Measurements from ENCODE around the gene EXOC1L.

The EXOC1L gene, protein sequence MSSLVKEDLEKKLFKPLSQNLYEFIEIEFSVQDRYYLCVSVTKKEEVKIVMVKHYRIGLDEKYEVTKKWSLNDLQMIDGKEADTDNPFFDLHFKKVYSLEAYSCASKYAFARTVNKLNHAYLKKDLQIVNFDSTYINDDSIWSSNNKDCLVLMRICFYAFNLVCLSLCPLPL

DNA sequence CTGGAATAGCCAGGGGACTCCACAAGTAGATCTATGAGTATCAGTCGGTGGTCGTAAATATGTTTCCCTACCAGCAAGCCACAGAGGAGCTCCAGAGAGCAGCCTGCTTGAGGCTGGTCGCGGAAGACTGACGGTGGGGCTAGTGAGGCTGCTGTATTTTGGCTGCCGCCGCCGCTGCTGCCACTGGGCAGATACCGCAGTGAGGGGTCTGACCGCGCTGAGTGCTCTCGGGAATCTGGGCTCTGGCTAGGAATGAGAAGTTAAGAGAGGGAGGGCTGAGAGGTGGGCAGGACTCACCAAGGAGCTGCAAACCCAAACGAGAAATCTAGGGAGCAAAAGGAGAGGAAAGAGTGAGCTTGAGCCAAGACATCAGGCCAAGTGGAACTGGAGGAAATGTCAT lies at the start of gene EXOC1L:
Gene EXOC1L, plus strand, starts transcription at position 157 of the 400 bp plus-strand sequence. Its CDS starts 237 bp downstream, at position 394.
- DNase-seq, result peak; percentile 52

- no peak for DNase-seq
Measured at GRCh38 chr4:55770662-55771061, 48.9 kb upstream of the EXOC1L start.

DNA sequence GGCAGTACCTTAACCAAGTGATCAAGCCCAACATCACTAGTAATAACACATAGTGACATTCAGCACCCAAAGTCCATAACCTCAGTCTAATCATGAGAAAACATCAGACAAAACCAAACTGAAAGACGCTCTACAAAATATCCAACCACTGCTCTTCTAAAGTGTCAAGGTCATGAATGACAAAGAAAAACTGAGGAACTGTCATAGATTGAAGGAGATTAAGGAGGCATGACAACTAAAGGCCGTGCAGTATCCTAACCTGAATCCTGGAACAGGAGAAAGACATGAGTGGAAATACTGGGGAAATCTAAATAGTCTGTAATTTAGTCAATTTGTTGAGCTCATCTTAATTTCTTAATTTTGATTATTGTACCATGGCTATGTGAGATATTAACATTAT lies 38.2 kb upstream of the EXOC1L start:
- no peak for DNase-seq

GRCh38 chr4:55781812-55782211 lies 37.8 kb upstream of the EXOC1L start:
- DNase-seq, result no peak

- DNase-seq, result no peak
Measured at GRCh38 chr4:55783584-55783983, 36.0 kb upstream of the EXOC1L start.

GRCh38 chr4:55784747-55785146 lies 34.8 kb upstream of the EXOC1L start:
- no peak for DNase-seq

- no peak for DNase-seq
Measured at GRCh38 chr4:55791666-55792065, 27.9 kb upstream of the EXOC1L start.

GRCh38 chr4:55793479-55793878 lies 26.1 kb upstream of the EXOC1L start:
- DNase-seq, result no peak

- no peak for DNase-seq
Measured at GRCh38 chr4:55794053-55794452, 25.5 kb upstream of the EXOC1L start.

DNA sequence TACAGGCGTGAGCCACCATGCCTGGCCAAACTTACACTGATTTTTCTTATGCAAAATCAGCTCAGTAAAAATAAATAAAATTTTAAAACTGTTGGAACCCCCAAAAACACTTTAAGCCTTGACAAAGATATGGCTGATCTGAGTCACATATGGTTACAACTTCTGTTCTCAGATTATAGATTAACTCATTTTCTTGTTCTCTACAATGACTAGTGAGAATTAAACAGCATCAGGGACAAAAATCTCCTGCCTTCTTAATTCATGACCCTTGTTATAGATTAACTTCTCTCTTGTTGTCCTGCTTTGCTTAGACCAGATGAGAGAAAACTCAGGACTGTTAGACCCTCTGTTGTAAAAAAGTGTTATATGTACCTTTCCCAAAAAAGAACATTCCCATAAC lies 24.2 kb upstream of the EXOC1L start:
- no peak for DNase-seq

DNA sequence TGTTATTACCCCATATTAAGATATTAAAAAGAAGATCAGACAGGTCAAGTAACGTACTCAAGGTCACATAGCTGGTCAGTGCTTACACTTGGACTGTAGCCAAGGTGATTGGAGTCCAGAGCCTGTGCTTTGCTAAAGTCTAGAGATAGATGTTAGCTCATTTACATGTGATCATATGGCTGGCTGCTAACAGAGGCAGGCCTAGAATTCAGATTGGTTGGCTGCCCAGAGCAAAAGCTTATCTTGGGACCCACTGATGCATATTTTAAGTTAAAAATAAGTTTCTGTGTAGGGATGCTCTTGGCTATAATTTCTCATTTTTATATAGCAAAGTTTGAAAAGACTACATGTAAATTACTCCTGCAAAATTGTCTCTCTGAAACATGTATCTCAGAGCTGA lies 18.1 kb upstream of the EXOC1L start:
- no peak for DNase-seq

DNA sequence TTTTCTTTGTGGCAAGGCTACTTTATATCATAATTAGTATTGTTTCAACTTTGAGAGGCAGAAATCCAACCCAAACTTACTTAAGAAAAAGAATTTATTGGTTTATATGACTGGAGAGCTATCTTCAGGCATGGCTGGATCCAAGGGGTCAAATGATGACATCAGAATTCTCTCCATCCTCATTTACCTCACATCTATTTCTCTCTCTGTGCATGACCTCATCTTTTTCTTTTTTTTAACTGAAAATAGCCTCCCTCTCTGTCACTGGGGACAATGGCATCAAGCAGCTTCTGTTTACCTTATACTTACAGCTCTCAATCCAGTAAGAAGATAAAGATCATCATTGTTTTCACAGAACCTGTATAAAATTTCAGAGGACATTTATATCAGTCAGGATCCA lies 12.0 kb upstream of the EXOC1L start:
- no peak for DNase-seq

DNA sequence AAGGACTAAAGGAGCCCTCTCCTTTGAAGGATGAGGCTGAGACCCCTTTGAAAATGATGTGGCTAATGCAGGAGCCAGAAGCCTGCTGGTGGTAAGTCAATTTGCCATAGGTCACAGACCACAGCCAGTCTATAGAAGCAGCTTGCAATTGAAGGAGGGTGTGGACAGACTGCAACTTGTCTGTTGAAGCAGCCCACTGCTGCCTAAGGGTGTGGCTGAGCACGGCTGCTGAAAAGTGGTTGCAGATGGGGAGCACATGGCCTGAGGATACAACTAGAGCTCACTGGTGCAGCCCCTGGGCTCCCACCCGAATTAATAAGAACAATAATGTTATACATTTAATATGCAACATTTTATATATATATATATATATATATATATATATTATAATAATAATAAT lies 11.4 kb upstream of the EXOC1L start:
- peak; percentile 47 for DNase-seq

DNA sequence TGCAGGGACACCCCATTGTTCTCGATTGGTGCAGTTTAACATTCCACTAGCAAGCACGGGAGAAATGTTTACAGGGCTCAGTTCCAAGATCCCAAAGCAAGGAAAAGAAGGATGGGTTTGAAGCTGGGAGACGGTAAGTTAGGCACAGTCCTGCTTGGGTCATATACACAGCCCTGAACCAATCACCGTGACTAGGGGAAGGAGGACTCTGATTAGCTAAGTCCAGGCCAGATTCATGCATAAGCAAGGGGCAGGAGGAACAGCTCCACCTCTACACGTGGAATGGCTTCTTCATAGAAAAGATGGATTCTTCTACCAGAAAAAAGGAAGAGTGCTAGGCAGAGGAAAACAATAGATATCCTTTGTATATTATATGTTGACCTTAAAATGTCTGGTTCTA lies 11.0 kb upstream of the EXOC1L start:
- DNase-seq, result no peak

DNA sequence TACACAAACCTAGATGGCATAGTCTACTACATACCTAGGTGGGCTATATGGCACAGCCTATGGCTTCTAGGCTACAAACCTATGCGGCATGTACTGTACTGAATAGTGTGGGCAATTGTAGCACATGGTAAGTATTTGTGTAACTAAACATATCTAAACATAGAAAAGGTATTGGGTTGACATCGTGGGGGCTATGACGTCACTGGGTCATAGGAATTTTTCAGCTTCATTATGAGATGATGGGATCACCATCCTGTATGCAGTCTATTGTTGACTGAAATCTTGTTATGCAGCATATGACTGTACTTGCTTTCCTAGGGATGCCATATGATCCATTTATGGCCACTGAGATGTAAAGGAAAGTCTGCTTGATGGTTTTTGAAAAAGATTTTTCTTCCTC lies 1.9 kb upstream of the EXOC1L start:
- no peak for DNase-seq

GRCh38 chr4:55820279-55820678 lies 689 bp downstream of the EXOC1L start:
- DNase-seq, result no peak

GRCh38 chr4:55822329-55822728 lies 2.7 kb downstream of the EXOC1L start:
- no peak for DNase-seq

GRCh38 chr4:55824865-55825264 lies 5.3 kb downstream of the EXOC1L start:
- DNase-seq, result no peak

DNA sequence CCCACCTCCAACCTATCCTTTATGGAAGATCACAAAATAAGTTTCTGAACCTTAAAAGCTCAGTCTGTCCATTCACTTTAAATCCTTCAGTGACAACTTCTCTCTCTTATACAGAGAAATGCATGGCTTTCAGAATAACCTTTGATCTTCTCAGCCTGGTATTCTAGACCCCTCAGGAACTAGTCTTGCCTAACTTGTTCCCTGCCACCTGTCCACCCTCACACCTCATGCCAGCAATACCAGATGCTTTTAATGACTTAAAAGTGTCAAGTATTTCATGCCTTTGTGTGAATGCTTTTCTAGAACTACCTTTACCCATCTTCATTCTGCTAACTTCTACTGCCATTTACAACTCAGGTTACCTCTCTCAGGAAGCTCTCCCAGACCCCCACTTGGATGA lies 7.4 kb downstream of the EXOC1L start:
- no peak for DNase-seq

DNA sequence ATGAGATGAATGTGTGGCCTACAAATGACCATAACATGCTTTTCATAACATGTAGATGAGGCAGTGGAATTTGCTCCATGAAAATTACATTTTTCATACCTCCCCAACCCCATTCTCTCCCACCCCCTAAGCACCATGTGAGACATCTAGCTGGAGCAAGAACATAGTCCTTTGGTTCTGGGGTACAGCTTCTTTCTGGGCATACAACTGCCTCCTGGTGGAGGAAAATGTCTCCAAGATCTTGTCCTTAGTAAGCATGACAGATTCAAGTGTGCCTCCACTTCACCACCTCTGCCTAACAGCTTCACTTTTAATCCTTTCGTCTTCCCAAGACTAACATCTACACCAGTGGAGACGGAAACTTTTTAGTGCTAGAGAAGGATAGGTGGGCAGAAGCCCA lies 8.0 kb downstream of the EXOC1L start:
- DNase-seq, result no peak

GRCh38 chr4:55830048-55830447 lies 10.5 kb downstream of the EXOC1L start:
- DNase-seq, result no peak

DNA sequence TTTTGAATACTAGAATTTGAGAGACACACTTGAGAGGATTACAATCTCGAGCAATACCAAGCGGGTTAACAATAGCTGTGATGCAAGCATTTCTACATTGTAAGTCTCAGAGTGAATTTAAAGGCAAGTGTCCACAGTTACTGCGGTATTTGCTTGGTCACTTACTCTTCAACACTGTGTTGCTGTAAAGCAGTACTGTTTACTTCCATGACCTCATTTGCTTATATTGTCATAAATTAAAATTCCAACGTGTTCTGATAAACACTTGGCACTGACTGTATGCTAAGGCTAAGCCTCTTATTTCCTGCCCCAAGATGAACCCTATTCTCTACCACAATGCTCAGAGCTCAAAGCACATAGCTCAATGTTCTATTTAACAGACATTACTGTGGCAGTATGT lies 11.1 kb downstream of the EXOC1L start:
- DNase-seq, result no peak

DNA sequence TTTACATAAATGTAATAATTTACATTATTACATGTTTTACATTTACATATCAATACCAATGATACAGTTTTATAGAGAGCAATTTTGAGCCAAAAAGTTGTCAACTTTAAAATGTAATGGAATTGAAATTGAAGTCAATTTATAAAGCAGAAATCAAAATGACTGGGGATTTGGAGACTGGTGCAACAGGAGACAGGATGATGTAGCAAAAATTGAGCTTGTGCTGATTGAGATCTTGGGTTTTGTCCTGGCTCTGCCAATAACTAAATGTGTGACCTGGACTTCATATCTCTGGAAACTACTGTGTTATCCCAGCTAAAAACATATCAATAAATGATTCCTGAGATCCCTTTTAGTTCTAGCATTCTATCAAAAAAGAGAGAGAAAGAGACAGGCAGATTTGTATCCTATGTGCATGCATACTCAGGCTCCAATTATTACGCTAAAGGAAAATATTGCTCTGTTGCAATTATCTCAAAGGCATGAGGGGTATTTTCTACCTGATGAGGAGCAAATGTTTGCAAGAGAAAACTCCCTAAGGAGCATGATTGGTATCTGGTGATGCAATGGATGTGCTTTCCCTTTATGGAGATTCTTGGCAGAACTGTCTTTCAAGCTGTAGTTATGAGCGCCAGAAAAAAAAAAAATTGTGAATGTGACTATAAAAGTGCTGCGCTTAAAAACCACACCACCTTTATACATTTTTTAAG lies 14.7 kb downstream of the EXOC1L start:
- DNase-seq, result peak; percentile 12

- DNase-seq, result no peak
Measured at GRCh38 chr4:55837903-55838302, 18.3 kb downstream of the EXOC1L start.

DNA sequence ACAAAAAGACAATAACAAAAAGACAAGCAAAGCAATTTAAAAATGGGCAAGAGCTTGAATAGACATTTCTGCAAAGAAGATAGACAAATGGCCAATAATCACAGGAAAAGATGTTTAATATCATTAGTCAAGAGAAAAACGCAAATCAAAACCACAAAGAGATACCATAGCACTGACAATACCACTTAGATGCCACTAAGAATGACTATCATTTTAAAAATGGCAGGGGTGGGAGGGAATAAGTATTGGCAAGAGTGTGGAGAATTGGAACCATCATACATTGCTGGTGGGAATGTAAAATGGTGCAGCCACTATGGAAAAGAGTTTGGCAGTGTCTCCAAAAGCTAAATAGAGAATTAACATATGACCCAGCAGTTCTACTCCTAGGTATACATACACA lies 18.8 kb downstream of the EXOC1L start:
- no peak for DNase-seq
